ENCODE results near the gene C12orf60. TPM values are rescaled to one million over a fixed set of nuclear protein-coding genes. Genes with fewer than 3 reads are reported as not detected.

C12orf60 gene
- total RNA-seq, 1 experiment from 2014 or later, result 2.6 TPM

DNA sequence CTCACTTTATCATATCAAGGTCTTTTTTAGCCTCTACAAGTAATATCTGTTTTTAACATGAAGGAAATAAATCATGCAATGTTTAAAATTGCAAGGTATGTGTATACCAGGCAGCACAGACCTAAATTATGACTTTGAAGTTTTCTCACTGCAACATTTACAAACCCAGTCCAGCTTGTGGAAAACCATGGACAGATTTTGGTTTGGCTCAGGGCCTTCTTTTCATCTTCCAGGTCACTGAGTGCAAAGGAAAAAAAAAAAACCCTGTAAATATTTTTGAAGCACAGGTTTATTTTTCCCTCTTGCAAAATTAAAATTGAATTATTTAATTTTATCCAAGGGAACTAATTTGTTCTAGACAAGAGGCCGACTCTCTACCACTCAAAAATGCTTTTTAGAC lies 68.4 kb downstream of the C12orf60 start:
- TF ChIP-seq, protein P1, sequence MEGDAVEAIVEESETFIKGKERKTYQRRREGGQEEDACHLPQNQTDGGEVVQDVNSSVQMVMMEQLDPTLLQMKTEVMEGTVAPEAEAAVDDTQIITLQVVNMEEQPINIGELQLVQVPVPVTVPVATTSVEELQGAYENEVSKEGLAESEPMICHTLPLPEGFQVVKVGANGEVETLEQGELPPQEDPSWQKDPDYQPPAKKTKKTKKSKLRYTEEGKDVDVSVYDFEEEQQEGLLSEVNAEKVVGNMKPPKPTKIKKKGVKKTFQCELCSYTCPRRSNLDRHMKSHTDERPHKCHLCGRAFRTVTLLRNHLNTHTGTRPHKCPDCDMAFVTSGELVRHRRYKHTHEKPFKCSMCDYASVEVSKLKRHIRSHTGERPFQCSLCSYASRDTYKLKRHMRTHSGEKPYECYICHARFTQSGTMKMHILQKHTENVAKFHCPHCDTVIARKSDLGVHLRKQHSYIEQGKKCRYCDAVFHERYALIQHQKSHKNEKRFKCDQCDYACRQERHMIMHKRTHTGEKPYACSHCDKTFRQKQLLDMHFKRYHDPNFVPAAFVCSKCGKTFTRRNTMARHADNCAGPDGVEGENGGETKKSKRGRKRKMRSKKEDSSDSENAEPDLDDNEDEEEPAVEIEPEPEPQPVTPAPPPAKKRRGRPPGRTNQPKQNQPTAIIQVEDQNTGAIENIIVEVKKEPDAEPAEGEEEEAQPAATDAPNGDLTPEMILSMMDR (IDR thresholded peaks at IDR 0.05; ENCODE audit: unreplicated experiment), result no peak
- peaks cover 7% of the 10 kb centered on the region for H3K9me3 Mint-ChIP-seq (ENCODE audit: unreplicated experiment)
- peaks cover 16% of the 10 kb centered on the region for H3K4me1 Mint-ChIP-seq (ENCODE audit: insufficient read depth, unreplicated experiment)
- ChIA-PET CTCF (no interaction called here), POLR2A (no interaction called here)
- H3K27ac Mint-ChIP-seq (ENCODE audit: low read depth, unreplicated experiment), result no peak overlapping the region
- intact Hi-C loops (cut with micrococcal nuclease), result no loop called here
- no TSS peak for BruUV-seq (replicated peaks)
- no peaks in the 10 kb centered on the region for H3K36me3 Mint-ChIP-seq (ENCODE audit: insufficient read depth, unreplicated experiment)
- no peak overlapping the region for H3K4me3 Mint-ChIP-seq (ENCODE audit: unreplicated experiment)
- DNase-seq (ENCODE audit: unreplicated experiment), result no peak
- no peaks in the 10 kb centered on the region for H3K27me3 Mint-ChIP-seq (ENCODE audit: insufficient read depth, unreplicated experiment)

DNA sequence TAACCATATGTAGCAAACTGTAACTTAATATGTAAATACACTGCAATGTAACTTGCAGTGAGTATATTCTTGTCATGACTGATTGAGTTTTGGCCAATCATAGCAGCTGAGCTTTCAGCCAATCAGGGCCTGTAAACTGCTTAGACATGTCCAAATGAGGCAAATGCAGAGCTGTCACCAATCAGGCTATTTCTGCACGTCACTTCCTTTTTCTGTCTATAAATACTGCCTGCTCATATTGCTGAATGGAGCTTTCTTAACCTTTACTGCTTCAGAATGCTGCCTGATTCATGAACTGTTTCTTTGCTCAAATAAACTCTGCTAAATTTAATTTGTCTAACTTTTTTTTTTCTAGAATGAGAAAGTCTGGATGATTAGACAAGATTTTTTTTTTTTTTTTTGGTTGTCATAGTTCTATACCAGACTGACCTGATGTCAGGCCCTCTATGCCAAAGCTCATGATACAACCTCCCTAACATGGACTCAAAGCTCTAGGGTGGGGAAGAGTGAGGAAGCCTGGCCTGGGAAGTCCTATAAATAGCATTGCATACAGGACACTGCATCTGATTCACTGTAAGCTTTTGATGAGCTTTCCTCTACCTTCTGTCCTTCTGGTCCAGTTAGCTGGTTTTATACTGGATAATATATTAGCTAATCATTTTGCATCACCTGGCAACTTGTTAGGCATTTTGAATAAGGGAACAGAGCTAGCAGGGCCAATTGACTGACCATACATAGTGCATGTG lies 70.1 kb downstream of the C12orf60 start:
- Mint-ChIP-seq H3K27ac (ENCODE audit: low read depth, unreplicated experiment) (no peak overlapping the region), H3K36me3 (ENCODE audit: insufficient read depth, unreplicated experiment) (no peaks in the 10 kb centered on the region), H3K4me3 (ENCODE audit: unreplicated experiment) (no peak overlapping the region), H3K9me3 (ENCODE audit: unreplicated experiment) (no peaks in the 10 kb centered on the region), H3K27me3 (ENCODE audit: insufficient read depth, unreplicated experiment) (no peaks in the 10 kb centered on the region), H3K4me1 (ENCODE audit: insufficient read depth, unreplicated experiment) (peaks cover 16% of the 10 kb centered on the region)
- TF ChIP-seq, protein P1 (IDR thresholded peaks at IDR 0.05; ENCODE audit: unreplicated experiment), result no peak
- BruUV-seq (replicated peaks), result no TSS peak
- no peak for DNase-seq (ENCODE audit: unreplicated experiment)
- ChIA-PET POLR2A (interaction anchor here (0.7 to 1.1 kb wide), 6 partner anchors 10 to 188 kb away, joined by 3 to 5 read pairs (median 4); no protein-coding TSS in a partner anchor), CTCF (interaction anchor here (0.5 to 0.7 kb wide), 3 partner anchors 32 to 86 kb away, joined by 3 to 10 read pairs (median 5); no protein-coding TSS in a partner anchor)
- intact Hi-C loops (cut with micrococcal nuclease), result no loop called here

Other genes with a start within 250 kb of the C12orf60 start
- gene PLBD1, start 235.8 kb upstream of the C12orf60 start, total RNA-seq (2022), result not detected in 2 replicates
- gene GUCY2C, start 107.1 kb upstream of the C12orf60 start, total RNA-seq (2022), result not detected in 2 replicates
- gene WBP11, start 192 bp upstream of the C12orf60 start, total RNA-seq (2022), result 51.3 and 56.6 TPM in 2 replicates
- 0.20 TPM in 1 of 2 replicates, not detected in the other for gene SMCO3, start 10.5 kb downstream of the C12orf60 start, total RNA-seq (2022)
- not detected in 2 replicates for gene ART4, start 39.9 kb downstream of the C12orf60 start, total RNA-seq (2022)
- gene MGP, start 82.2 kb downstream of the C12orf60 start, total RNA-seq (2022), result 1.3 and 4.8 TPM in 2 replicates
- not detected in 2 replicates for gene ERP27, start 134.9 kb downstream of the C12orf60 start, total RNA-seq (2022)
- 2.3 and 7.7 TPM in 2 replicates for gene ARHGDIB, start 157.9 kb downstream of the C12orf60 start, total RNA-seq (2022)
- gene PDE6H, start 169.4 kb downstream of the C12orf60 start, total RNA-seq (2022), result not detected in 2 replicates

All from MCF 10A (cell line).